Mononuclear cell (primary cell): ENCODE data around the gene GUCY1A1. TPM values are rescaled to one million over a fixed set of nuclear protein-coding genes. Genes with fewer than 3 reads are reported as not detected.

ENCODE experiments used
- H3K27me3 ChIP-seq: 2 replicates; pipeline ENCODE4 v1.6.0; 2011; ENCODE audit warnings: low read length, control low read depth; ENCODE audit not compliant: insufficient read depth
- H3K4me1 ChIP-seq: 2 replicates; pipeline ENCODE4 v1.5.1; 2011; ENCODE audit warnings: mild to moderate bottlenecking, low read length, control low read depth; ENCODE audit not compliant: insufficient read depth
- H3K4me3 ChIP-seq: 2 replicates; pipeline ENCODE4 v1.5.1; 2011; ENCODE audit warnings: mild to moderate bottlenecking, low read length, moderate library complexity
- H3K9me3 ChIP-seq: 2 replicates; pipeline ENCODE4 v1.5.1; 2011; ENCODE audit warnings: low read depth, mild to moderate bottlenecking, control low read depth, low read length
- total RNA-seq: library from RNA; depleted of rRNA; stranded (reverse); fragments of >200 nt; gene quantifications from one replicate; pipeline ENCODE4 v1.2.3, GENCODE V29; 2012

Gene GUCY1A1
- total RNA-seq, 1 donor, result 6.4 TPM

DNA sequence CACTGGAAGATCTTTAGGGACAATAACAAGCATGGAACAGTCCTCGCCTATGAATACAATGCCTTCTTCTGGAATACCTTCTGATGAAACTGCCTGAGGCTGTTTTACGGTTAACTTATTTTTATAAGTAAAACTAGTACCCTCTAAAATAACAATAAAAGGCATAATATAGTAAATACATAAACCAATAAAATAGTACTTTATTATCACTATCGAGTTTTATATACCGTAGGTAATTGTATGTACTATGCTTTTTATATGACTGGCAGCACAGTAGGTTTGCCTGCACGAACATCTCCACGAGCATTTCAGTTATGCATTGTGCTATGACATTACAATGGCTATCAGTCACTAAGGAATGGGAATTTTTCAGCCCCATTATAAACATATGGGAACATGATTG lies 8.0 kb downstream of the GUCY1A1 start:
- Histone ChIP-seq H3K4me1 (peaks cover 16% of the 10 kb centered on the region), H3K27me3 (no peaks in the 10 kb centered on the region), H3K4me3 (no peak overlapping the region), H3K9me3 (no peaks in the 10 kb centered on the region)

DNA sequence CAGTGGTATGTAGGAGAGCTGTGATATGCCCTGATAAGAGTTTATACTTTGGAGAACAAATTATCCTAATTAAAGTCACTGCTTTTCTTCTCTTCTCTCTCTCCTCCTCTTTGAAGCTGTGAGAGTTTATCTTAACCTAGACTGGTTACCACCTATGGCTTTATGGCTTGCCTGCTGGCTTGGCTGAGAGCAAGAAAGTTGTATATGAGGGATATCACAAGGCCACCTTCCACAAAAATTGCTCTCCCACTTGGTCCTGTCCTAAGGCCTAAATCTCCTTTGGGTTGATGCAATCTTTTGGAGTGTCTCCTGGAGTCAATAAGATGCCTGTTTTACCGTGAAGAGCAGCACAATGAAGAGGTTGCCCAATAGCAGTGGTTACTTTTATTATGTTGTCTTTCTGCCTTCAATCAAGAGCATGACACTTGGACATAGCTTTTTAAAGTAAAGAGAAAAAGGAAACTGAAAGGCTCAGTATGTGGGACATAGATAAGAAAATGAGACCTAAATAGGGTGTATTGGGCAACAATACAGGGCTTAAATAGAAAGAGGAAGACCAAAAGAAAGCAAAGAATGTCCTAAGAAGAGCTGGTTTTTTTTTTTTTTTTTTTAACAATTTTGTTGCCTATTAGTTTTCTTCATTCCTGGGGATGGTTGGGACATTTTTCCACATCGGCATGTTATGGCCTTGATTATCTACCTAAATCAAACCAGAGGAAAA lies 9.2 kb downstream of the GUCY1A1 start:
- no peaks in the 10 kb centered on the region for H3K27me3 ChIP-seq
- no peaks in the 10 kb centered on the region for H3K9me3 ChIP-seq
- no peak overlapping the region for H3K4me3 ChIP-seq
- H3K4me1 ChIP-seq, result peaks cover 16% of the 10 kb centered on the region

DNA sequence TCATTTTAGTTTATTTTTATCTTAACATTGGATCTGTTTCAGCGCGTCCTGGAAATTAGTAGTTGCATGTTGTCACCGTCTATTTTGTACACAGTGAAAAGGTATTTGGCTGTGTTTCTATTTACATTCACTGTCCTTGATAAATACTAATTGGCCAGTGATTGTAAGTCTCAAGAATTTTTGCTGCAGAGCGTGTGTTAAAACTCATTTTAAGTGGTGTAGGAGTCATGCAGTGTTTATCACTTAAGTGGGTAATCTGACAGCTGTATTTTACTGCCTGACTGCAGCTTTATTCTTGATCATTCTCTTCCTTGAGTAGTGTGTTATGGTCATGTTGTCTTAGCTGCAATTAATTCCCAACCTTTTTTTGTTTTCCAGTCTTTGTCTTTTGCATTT lies 9.8 kb downstream of the GUCY1A1 start:
- peaks cover 16% of the 10 kb centered on the region for H3K4me1 ChIP-seq
- H3K4me3 ChIP-seq, result no peak overlapping the region
- H3K9me3 ChIP-seq, result no peaks in the 10 kb centered on the region
- no peaks in the 10 kb centered on the region for H3K27me3 ChIP-seq

DNA sequence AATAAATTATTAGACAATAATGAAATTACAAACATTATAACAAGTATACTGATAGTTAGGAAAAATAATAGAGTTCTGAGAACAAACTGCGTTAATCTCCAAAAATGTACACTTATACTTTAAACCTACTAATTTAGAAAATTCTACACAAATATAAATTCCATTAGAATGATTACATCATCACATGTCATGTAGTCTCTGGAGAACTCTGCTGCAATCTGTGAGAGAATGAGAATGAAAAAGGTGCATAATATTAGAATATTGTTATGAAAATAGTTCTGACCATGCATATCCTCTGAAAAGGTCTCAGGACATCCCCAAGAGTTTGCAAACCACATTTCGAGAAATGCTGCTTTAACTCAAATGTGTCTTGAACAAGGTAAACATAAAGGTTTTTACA lies 11.4 kb downstream of the GUCY1A1 start:
- H3K9me3 ChIP-seq, result no peaks in the 10 kb centered on the region
- H3K27me3 ChIP-seq, result no peaks in the 10 kb centered on the region
- no peak overlapping the region for H3K4me3 ChIP-seq
- H3K4me1 ChIP-seq, result peaks cover 16% of the 10 kb centered on the region

DNA sequence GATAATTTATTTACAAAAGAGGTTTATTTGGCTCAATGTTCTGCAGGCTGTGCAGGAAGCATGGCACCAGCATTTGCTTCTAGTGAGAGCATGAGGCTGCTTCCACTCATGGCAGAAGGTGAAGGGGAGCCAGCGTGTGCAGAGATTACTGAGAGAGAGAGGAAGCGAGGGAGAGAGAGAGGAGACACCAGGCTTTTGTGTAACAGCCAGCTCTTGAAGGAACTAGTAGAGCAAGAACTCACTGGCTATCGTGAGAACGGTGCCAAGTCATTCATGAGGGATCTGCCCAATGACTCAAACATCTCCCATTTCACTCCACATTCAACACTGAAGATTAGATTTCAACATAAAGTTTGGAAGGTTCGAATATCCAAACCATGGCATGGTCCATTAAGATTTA lies 12.7 kb downstream of the GUCY1A1 start:
- Histone ChIP-seq H3K4me1 (peaks cover 16% of the 10 kb centered on the region), H3K4me3 (no peak overlapping the region), H3K9me3 (no peaks in the 10 kb centered on the region), H3K27me3 (no peaks in the 10 kb centered on the region)

DNA sequence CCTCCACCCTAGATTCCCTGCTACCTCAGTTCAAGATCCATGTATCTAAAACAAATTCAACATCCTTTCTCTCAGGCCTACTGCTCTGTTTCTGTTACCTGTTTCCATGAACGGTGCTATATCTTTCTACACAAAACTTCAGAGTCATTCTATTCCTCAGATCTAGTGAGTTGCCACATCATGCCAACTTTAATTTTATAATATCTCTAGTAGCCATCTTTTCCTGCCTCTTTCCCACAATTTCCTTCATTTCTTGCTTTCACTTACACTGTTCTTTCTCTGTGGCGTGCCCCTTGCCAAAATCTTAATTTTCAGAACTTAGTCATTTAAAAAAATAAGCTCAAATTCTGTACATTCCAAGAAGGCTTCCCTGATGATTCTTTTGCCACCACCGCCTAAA lies 15.2 kb downstream of the GUCY1A1 start:
- Histone ChIP-seq H3K27me3 (no peaks in the 10 kb centered on the region), H3K4me3 (no peak overlapping the region), H3K4me1 (peaks cover 12% of the 10 kb centered on the region)

DNA sequence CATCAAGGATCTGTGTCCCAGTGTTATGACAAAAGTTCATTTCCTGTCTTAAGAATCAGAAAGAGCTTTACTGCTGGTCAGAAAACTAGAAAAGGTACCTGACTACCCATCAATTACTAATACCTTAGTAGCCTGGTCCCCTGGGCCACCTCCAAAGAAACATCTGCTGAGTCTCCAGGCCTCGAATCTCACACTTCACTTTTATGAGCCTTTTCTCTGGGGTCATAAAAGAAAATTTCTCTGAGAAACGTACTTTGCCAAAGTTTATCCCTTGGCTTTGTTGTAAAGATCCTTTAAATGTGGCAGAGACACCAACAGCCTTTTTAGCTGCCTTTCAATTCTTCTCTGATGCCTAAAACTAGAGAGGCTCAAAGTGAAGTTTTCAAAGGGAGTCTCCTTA lies 17.8 kb downstream of the GUCY1A1 start:
- Histone ChIP-seq H3K9me3 (no peaks in the 10 kb centered on the region), H3K27me3 (no peaks in the 10 kb centered on the region), H3K4me1 (peaks cover 9% of the 10 kb centered on the region), H3K4me3 (no peak overlapping the region)

More for the DNA sequence above, 15.2 kb downstream of the GUCY1A1 start:
- no peaks in the 10 kb centered on the region for H3K9me3 ChIP-seq

DNA sequence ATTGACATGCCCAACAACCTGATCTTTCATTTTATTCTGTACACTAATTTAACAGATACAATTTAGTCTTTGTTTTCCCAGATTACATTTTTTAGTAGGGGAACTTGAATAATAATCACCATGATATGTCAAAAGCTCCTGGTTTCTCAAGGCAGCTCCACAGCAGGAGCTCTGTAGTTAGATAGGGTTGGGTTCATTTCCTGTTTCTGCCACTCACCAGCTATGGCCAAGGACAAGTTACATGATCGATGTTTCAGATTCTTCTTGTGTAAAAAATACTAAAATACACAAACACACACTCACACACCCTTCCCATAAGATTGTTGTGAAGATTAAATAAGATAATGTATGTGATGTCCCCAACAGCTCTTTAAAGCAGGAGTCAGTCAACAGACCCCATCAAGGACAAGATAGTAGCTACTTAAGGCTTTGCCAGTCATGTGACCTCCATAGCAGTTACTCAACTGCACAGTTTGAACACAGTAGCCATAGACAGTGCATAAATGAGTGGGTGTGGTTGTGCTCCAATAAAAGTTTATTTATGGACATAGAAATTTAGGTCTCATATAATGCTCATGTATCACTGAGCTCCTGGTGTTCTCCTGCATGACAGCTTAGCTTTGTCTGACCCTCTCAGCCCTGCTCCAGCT lies 18.4 kb downstream of the GUCY1A1 start:
- Histone ChIP-seq H3K27me3 (no peaks in the 10 kb centered on the region), H3K4me3 (no peak overlapping the region), H3K4me1 (peaks cover 7% of the 10 kb centered on the region), H3K9me3 (no peaks in the 10 kb centered on the region)

DNA sequence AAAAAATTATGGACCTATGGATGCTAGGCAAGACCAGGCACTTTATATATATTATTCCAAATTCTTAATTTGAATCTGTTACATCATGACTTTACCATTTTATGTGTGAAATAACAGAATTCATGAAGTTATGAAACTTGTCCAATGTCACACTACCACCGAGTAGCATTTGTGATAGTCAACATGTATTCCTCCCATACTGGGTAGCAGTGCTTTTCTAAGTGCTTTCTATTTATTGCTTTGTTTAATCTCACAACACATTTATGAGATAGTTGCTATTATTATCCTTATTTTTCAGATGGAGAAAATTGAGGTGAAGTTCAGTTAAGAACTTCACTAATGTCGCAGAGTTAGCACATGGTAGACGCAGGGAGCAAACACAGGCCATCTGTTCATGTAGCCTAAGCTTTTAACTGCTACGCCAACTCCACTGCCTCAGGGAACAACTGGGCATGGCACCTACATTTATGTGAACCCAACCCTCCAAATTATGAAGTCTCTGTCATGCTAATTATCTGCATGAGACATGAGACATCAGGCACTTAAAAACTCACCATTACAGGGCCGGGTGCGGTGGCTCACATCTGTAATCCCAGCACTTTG lies 20.8 kb downstream of the GUCY1A1 start:
- peaks cover 7% of the 10 kb centered on the region for H3K4me1 ChIP-seq

DNA sequence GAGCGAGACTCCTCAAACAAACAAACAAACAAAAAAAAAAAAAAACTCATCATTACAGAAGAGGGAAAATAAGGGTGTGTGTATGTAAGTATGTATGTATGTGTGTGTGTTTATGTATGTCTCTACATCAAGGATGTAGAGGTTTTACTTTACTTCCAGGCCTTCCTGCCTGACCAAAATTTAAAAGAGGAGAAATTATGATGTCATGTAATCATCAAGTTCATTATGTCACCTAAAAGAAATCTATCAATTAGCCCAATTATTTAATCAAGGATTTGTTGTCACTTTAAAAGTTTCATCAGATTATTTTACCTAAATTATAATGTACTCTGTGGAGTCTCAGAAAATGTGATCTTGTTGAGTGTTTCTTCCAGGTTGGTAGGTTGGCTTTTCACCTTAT lies 21.6 kb downstream of the GUCY1A1 start:
- Histone ChIP-seq H3K4me3 (no peak overlapping the region), H3K9me3 (no peaks in the 10 kb centered on the region), H3K4me1 (peaks cover 7% of the 10 kb centered on the region), H3K27me3 (no peaks in the 10 kb centered on the region)

More for the DNA sequence above, 20.8 kb downstream of the GUCY1A1 start:
- H3K4me3 ChIP-seq, result no peak overlapping the region
- H3K9me3 ChIP-seq, result no peaks in the 10 kb centered on the region
- H3K27me3 ChIP-seq, result no peaks in the 10 kb centered on the region

DNA sequence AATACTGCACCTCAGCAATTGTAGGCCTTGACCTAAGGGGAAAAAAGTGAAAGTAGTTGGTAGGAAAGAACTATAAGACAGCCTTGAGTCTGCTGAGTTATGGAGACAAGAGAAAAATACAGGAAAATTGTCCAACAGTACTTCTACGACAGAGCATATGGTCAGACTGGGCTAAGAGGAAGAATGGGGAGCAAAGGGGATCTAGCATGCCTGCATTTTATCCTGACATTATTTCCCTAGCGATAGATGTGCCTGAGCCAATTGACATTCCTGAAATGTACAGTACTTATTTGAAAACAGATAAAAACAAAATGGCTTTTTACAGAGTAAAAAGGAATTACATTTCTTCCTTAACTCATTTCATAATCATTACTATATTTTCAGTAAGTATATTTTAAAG lies 22.2 kb downstream of the GUCY1A1 start:
- no peaks in the 10 kb centered on the region for H3K27me3 ChIP-seq
- H3K4me1 ChIP-seq, result peaks cover 7% of the 10 kb centered on the region
- no peaks in the 10 kb centered on the region for H3K9me3 ChIP-seq
- no peak overlapping the region for H3K4me3 ChIP-seq

DNA sequence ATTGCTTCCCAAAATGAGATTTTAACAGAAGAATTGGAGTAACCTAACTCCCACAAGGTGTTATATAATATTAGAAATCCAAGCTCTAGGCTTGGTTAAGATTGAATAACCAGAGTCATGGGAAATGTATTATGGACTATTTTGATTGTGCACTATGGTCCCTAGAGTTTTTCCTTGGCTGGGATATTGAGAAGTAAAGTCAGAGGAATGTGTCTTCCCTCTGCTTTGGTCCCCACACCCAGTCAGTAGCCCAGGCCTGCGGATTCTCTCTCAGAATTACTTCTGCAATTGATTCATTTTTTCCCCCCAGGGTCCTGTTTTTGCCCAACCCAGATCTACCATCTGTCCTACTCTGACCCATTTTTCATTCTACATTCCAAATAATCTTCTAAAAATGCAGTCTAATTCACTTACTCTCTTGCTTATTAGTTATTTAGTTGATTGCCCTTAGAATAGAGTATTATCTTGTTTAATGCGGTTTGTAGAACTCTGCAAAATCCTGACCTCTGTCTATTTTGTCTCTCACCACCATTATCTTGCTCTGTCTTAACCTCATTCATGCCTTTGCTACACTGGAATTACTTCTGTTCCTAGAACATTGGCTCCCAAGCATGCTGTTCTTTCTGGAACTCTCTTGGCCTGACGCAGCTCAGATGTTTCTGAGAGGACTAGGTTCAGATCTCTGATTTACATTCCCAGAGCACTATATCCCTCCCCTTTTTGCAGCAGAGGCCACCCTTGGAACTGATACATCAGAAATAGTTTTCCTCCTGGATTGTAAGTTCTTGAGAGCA lies 23.6 kb downstream of the GUCY1A1 start:
- Histone ChIP-seq H3K9me3 (no peaks in the 10 kb centered on the region), H3K4me3 (no peak overlapping the region), H3K27me3 (no peaks in the 10 kb centered on the region), H3K4me1 (peaks cover 5% of the 10 kb centered on the region)

DNA sequence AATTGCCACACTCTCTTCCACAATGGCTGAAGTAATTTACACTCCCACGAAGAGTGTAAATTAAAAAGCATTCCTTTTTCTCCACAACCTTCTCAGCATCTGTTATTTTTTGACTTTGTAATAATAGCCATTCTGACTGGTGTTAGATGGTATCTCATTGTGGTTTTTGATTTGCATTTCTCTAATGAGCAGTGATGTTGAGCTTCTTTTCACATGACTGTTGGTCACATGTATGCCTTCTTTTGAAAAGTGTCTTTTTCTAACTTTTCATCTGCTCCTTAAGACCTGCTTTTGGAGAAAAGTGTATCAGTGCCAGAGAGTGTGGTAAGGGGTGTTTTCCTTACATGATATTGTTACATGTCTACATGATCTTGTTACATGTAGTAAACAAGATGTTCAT lies 25.7 kb downstream of the GUCY1A1 start:
- Histone ChIP-seq H3K9me3 (no peaks in the 10 kb centered on the region), H3K4me3 (no peak overlapping the region), H3K27me3 (no peaks in the 10 kb centered on the region), H3K4me1 (no peaks in the 10 kb centered on the region)

DNA sequence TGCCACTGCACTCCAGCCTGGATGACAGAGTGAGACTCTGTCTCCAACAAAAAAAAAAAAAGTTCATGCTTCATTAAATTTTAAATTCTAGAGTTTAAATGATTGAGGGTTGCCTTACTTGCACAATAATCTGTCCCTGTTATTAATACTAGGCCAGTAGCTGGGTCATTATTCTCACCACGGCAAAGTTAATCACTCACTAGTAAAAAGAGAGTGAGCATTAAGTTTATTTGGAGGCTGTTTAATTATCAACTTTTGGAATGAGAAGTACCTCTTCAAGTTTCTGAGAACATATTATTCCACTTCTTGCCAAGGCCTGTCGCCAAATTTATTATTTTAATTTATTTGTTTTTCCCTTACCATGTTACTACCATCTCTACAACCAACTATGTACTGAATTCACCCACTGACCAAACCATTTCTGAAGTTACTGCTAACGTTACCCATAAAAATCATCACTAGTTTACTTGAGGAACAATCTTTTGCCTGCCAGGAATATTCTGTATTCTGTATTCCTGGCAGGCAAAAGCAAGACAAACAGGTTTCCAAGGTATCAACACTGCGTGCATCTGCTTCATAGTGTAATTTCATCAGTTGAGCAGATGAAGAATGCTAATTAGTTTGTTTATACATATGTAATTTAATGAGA lies 26.5 kb downstream of the GUCY1A1 start:
- no peaks in the 10 kb centered on the region for H3K4me1 ChIP-seq
- no peaks in the 10 kb centered on the region for H3K27me3 ChIP-seq
- H3K9me3 ChIP-seq, result no peaks in the 10 kb centered on the region
- no peak overlapping the region for H3K4me3 ChIP-seq
